Left ventricle myocardium superior (tissue), 1 donor: Measurements from ENCODE around the gene CD8A. TPM values are rescaled to one million over a fixed set of nuclear protein-coding genes. Genes with fewer than 3 reads are reported as not detected.

ENCODE experiments used
- ATAC-seq: fragments of 200-7000 bp; cut with Tn5 transposase; one replicate; pipeline ENCODE4 v1.9.1; 2020; ENCODE audit warnings: mild to moderate bottlenecking, moderate library complexity
- DNase-seq: peaks from one replicate; pipeline ENCODE4 v3.0.0-alpha.2; 2020
- intact Hi-C: fragments of 100-400 bp; cut with micrococcal nuclease; formaldehyde crosslinking; loops from one replicate; pipeline ENCODE4 v1.11.0; 2022
- total RNA-seq: library from RNA; stranded (reverse); fragmentation: NEBNext Ultra II Directional; extraction: Animal tissue kit (Norgen Biotek cat#: 25700); gene quantifications from one replicate; pipeline ENCODE4 v1.2.1, GENCODE V29; 2021
- donor health status: DM: no; HTN: yes; CAD: no; lungs with severe emphysema.

CD8A gene
- total RNA-seq, 1 donor from 2014 or later: 1.5 TPM

DNA sequence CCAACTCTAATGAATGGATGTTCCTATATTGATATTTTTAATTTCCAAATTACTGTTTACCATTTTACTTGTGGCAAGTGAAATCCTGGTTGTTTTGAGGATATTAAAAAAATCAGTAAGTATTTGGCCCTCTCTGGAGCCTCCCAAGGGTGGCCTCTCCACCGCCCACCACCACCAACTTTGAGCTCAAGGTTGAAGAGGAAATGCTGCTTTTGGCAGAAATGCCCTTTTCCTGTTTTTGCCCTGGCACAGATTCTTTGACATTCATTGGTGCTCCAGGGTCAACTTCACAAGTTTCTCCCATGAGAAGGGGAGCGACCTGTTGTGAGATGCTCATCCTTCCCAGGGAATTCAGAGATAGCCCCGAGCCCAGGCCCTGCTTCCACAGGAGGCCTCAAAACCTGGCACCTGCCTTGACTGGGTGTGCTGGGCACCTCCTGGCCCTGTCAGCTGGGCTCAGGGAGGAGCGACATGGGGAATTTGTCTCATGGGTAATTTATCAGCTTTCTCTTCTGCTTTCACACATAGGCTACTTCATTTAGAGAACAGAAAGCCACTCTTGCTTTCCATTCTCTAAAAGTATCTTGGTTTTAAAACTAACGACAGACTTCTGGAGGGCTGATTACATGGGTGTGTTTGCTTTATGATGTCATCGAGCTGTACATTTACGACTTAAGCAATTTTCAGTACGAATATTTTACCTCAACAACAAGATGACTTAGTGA, 6.9 kb downstream of the CD8A start:
- intact Hi-C loops: no loop called here
- ATAC-seq: no peak

DNA sequence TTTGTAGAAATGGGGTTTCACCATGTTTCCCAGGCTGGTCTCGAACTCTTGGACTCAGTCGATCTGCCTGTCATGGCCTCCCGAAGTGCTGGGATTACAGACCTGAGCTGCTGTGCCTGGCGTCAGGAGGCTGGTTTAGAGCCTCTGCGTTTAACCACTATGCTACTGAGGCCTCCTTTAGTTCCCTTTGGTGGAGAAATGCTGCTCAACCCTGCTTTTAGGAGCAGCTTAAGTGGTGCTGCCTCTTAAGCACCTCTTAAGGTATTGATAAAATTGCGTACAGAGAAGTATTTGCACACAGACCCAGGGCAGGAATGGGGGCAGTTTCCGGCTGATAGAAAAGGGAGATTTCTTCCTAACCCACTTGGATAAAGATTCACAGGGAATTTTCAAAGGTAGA, 8.0 kb downstream of the CD8A start:
- intact Hi-C loops: no loop called here
- ATAC-seq (no peak), DNase-seq (no peak)

More for the DNA sequence above, 6.9 kb downstream of the CD8A start:
- no peak for DNase-seq

DNA sequence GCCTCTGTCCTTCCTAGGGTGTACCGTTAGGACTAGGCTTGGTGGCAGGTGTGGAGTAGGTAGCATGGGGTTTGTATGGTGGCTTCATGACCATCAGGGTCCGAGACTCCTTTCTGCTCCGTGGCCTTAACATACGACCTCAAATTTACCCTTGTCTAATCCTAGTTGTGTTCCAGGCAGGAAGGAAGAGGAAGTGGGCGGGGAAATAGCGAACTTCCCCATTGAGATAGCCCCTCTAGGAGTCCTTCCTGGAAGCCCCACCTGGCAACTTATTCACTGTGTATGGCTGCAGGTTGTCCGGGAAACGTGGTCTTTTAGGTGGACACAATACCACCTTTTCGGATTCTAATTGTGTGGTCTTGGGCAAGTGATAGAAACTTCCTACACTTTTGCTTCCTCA, 9.3 kb downstream of the CD8A start:
- intact Hi-C loops: no loop called here
- ATAC-seq: no peak
- no peak for DNase-seq

- intact Hi-C loops: no loop called here
- DNase-seq: no peak
- no peak for ATAC-seq
Measured at GRCh38 chr2:86779971-86780370, 10.7 kb downstream of the CD8A start.

GRCh38 chr2:86778957-86779356, 11.8 kb downstream of the CD8A start:
- intact Hi-C loops: no loop called here
- ATAC-seq (peak; percentile 44), DNase-seq (no peak)

DNA sequence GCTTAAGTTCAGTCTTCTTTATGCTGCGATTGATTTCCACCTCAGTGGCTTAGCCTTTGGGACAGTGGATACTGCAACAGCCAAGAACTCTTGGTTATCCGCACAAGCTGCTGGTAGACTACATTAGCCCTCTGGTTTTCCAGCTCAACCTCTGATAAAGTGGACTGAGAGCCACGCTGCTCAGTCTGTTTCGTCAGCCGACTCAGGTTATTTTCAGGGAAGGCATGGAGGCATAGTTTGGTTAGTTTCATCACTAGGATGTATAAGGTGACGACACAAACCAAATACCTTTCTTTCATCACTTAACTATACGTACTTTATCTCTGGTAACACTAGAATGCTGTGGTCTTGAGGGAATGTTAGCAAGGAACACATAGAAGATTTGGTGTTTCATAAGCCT, 14.2 kb downstream of the CD8A start:
- ATAC-seq (no peak), DNase-seq (no peak)
- intact Hi-C loops: no loop called here

- DNase-seq (no peak), ATAC-seq (peak; percentile 58)
- intact Hi-C loops: no loop called here
Measured at GRCh38 chr2:86775338-86775737, 15.4 kb downstream of the CD8A start.

DNA sequence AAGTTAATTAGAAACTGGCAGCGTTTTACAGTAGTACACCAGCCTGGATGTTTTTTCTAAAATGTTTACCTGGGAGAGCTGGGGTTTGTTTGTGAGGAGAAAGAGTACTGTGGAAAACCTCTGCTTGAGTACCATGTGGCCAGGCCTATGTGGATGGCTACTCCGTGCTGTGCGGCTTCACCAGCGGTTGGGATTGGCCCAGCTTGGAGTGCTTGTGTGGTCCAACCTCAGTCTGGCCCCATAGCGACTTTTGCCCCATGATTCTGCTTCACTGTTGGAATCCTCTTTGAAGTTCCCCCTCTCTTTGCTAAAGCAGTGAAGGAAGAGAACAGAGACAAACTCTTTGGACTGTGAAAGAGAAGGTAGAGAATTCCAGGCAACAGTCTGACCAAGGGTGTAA, 15.9 kb downstream of the CD8A start:
- intact Hi-C loops: no loop called here
- ATAC-seq: peak; percentile 15

DNA sequence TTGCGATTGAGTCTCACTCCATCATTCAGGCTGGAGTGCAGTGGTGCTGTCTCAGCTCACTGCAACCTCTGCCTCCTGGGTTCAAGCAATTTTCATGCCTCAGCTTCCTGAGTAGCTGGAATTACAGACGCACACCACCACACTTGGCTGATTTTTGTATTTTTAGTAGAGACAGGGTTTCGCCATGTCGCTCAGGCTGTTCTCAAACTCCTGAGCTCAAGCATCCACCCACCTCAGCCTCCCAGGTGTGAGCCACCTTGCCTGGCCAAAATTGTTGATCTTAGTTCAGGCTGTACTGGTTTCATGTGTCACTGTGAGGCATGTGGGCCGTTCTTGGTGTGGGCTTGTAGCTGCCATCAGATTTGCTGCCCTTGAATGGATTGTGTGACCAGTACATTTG, 18.1 kb downstream of the CD8A start:
- ATAC-seq: no peak
- DNase-seq: no peak
- intact Hi-C loops: no loop called here

More for the DNA sequence above, 15.9 kb downstream of the CD8A start:
- DNase-seq: no peak

DNA sequence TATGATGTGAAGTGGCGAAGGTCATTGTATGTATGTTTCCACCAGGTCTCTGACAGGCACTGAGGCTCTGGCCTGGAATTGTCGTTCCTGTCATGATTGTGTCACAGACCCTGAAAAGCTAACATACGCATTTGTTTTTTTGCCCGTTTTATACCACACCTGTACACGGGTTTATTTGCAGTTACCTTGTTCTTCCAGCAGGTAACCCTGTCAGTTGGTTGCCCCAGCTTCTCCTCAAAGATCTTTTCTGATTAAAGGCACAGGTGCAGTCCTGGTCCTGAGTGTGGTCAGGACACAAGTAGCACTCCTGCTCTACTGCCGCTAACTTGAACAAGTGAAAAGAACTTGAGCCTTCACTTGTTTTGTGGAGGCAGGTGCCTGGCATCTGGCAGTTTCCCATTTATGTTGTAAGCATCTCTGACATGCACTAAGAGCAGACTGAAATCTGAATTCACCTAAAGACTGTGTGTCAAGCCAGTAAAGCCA, 19.9 kb downstream of the CD8A start:
- DNase-seq (no peak), ATAC-seq (no peak)
- intact Hi-C loops: no loop called here

- ATAC-seq (no peak), DNase-seq (no peak)
- intact Hi-C loops: no loop called here
Measured at GRCh38 chr2:86769838-86770237, 20.9 kb downstream of the CD8A start.

GRCh38 chr2:86768189-86768949, 22.3 kb downstream of the CD8A start:
- intact Hi-C loops: no loop called here
- DNase-seq (no peak), ATAC-seq (peak; percentile 76)

DNA sequence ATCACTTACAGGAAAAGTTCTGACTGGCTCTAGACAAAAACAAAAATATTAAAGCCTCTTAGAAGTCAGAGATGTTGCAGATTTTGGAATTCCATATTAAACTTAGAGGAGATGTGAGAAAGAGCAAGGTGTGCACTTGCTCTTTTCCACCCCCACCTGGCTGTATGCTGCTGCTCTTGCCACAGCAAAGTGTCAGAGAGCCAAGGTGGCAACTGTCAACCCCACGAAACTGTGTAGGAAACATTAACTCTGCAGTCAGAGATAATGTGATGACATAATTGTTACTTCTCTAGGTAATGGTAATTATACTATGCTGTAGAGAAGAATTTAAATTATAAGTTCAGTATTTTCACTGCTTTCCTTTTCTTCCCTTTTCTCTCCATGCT, 25.4 kb downstream of the CD8A start:
- ATAC-seq (no peak), DNase-seq (no peak)
- intact Hi-C loops: no loop called here

- intact Hi-C loops: no loop called here
- ATAC-seq (peak; percentile 44), DNase-seq (no peak)
Measured at GRCh38 chr2:86764661-86765309, 25.9 kb downstream of the CD8A start.

GRCh38 chr2:86760371-86760770, 30.3 kb downstream of the CD8A start:
- intact Hi-C loops: no loop called here
- no peak for ATAC-seq
- DNase-seq: no peak

- DNase-seq: no peak
- intact Hi-C loops: no loop called here
- ATAC-seq: no peak
Measured at GRCh38 chr2:86758405-86758804, 32.3 kb downstream of the CD8A start.

GRCh38 chr2:86753606-86754005, 37.1 kb downstream of the CD8A start:
- intact Hi-C loops: no loop called here
- no peak for ATAC-seq
- DNase-seq: no peak

DNA sequence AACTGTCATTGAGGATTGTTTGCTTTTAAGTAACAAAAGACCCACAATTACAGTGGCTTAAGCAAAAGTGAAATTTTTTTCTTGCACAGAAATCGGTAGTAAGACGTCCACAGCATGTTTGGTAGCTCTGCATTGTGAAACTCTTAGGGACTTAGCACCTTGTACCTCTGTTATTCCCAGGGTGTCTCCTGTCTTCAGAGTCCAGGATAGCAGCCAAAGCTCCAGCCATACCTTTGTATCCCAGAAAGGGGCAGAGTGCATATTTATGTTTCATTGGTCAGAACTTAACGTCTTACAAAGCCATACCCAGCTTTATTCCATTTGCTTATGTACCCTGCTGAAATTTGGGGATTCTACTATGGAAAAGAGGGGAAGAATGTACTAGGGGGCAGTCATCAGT, 37.8 kb downstream of the CD8A start:
- DNase-seq (no peak), ATAC-seq (no peak)
- intact Hi-C loops: no loop called here

- DNase-seq (no peak), ATAC-seq (peak; percentile 71)
- intact Hi-C loops: no loop called here
Measured at GRCh38 chr2:86751778-86752177, 38.9 kb downstream of the CD8A start.

GRCh38 chr2:86750240-86750839, 40.4 kb downstream of the CD8A start:
- intact Hi-C loops: no loop called here
- no peak for ATAC-seq
- DNase-seq: no peak
